Adrenal gland (tissue), 12 donors: Measurements from ENCODE around the gene MDC1. TPM values are rescaled to one million over a fixed set of nuclear protein-coding genes. Genes with fewer than 3 reads are reported as not detected.

Experiments used
- DNase-seq, 7 donors: peaks; one replicate each; pipeline ENCODE4 v3.0.0-alpha.2; 2019 to 2020
- H3K27ac ChIP-seq, 5 donors: fragments of 200-600 bp; sonication (generic) in 4 of 5; 1 replicate in 3 of 5; 2 replicates in 2 of 5; pipeline versions ENCODE4 v1.5.1 to v1.8.0; 2016 to 2020; ENCODE audit warnings: mild to moderate bottlenecking in 1 of 5
- H3K27me3 ChIP-seq: fragments of 200-600 bp; 2 replicates; pipeline ENCODE4 v1.8.0; 2021
- H3K36me3 ChIP-seq, 2 donors: fragments of 200-600 bp; replicated peaks in 1 of 2; 1 replicate in 1 of 2; 2 replicates in 1 of 2; pipeline versions ENCODE4 v1.5.1 to v1.8.0; 2018 to 2022
- H3K4me1 ChIP-seq, 2 donors: fragments of 200-600 bp; replicated peaks in 1 of 2; 1 replicate in 1 of 2; 2 replicates in 1 of 2; pipeline versions ENCODE4 v1.5.1 to v1.8.0; 2018 to 2021
- H3K4me3 ChIP-seq, 4 donors: fragments of 200-600 bp; sonication (generic) in 3 of 4; one replicate each; pipeline ENCODE4 v1.5.1; 2016 to 2018
- H3K9me3 ChIP-seq, 3 donors: fragments of 200-600 bp; sonication (generic) in 1 of 3; replicated peaks in 1 of 3; 1 replicate in 2 of 3; 2 replicates in 1 of 3; pipeline versions ENCODE4 v1.5.1 to v1.8.0; 2016 to 2021
- CTCF ChIP-seq, 6 experiments: fragments of 450-650 bp in 4 of 6; fragments of 200-600 bp in 2 of 6; sonication (generic) in 1 of 6; IDR thresholded peaks; 1 replicate in 5 of 6; 2 replicates in 1 of 6; pipeline versions ENCODE4 v1.5.1 to v1.8.0; 2016 to 2021; ENCODE audit warnings: antibody characterized with exemption in 6 of 6, mild to moderate bottlenecking in 2 of 6, moderate library complexity in 1 of 6
- POLR2A ChIP-seq, 2 donors: fragments of 450-650 bp; IDR thresholded peaks; one replicate each; pipeline ENCODE4 v1.6.1; 2017; ENCODE audit warnings: antibody characterized with exemption in 2 of 2, mild to moderate bottlenecking in 2 of 2, moderate library complexity in 1 of 2
- WGBS, 4 donors: extraction: QIAGEN DNeasy Blood & Tissue Kit in 2 of 4; methylation state at CpG; one replicate each; pipeline versions ENCODE4 v1.1.5 to v1.1.7; 2013 to 2017; 5-methylcytosine and 5-hydroxymethylcytosine counted together
- intact Hi-C, 2 donors: fragments of 100-400 bp; cut with DNase I; formaldehyde crosslinking; loops; one replicate each; pipeline versions ENCODE4 v1.14.1 to v1.15.0; 2022 to 2023
- polyA plus RNA-seq, 3 donors: library from polyadenylated mRNA; stranded (reverse); fragments of 200-250 nt in 2 of 3; fragments of 350-450 nt in 1 of 3; fragmentation: Illumina TruSeq in 1 of 3; extraction: RNeasy Lipid Tissue Mini Kit (QIAGEN cat#74804) in 1 of 3; gene quantifications; one replicate each; pipeline ENCODE4 v1.2.3, GENCODE V29; 2013 to 2014
- total RNA-seq, 9 donors: library from RNA; depleted of rRNA in 4 of 9; stranded (reverse); fragments of >200 nt in 4 of 9; fragments of 120-200 nt in 1 of 9; fragmentation: NEBNext Ultra II Directional in 1 of 9; extraction: Animal tissue kit (Norgen Biotek cat#: 25700) in 1 of 9; gene quantifications; one replicate each; pipeline versions ENCODE4 v1.1.0 to v1.2.4, GENCODE V29; 2013 to 2023
- donor health status: healthy with polysubstance abuse.
- donor health status: Bipolar disorder and iron deficiency.
- donor health status: DM: yes; HTN: yes; CAD: no.
- donor health status: DM: no; HTN: no; CAD: no.
- donor health status: DM: no; HTN: no; CAD: no.
- donor health status: DM: yes; HTN: yes; CAD: no.

The MDC1 gene
- total and polyA plus RNA-seq, 12 donors: 2.8 to 27.6 (median 18.9) TPM

DNA sequence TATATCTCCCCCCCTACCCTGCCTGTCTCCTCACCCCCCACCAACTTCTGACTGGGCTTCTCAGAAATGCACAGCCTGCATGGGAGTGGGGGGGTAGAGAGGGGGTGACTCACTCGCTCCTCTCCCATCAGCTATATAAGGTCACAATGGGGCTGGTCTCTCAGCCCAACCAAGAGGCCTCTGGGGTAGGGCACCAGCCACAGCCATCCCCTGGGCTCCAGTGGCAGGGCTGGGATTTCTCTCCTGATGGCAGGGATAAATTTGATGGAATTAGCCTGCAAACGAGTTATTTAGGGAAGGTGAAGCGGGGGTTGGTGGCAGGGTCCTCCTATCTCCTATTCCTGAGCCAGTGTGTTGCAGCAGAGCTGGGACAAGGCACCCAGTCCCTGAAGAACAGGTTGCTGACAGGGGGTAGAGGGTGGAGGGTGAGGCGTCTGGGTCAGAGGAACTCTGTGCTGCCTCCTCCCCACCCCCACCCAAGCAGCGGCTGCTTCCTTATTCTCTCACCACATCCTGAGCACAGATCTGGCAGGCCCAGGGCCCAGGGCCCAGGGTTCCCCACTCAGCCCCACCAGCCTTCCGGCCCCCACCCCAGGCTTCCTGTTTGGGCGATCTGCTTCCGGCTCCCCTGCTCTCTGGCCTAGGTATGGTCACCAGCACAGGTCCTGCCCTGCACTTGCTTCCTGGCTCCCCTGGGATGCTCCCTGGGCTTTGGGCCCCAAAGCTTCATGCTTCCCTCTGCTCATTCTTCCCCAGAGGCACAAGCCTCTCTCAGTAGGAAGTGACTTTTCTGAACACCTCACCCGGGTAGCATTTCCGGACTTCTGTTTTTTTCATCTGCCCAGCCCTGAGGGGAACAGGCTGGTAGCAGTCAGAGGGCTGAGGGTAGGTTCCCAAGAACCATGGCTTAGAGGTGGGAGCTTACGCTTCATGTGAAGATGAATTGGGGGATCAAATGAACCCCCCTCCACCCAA is 34.7 kb downstream of the MDC1 start:
- H3K4me1 ChIP-seq: peaks cover 46 to 76% of the 10 kb centered on the region in 2 donors
- intact Hi-C loops: no loop called here

GRCh38 chr6:30681766-30682142 is 35.3 kb downstream of the MDC1 start:
- intact Hi-C loops: loop anchor here in 1 of 2 donors (2.0 kb wide), 1 partner anchor 41 kb away; no protein-coding TSS in a partner anchor
- H3K27me3 ChIP-seq: no peaks in the 10 kb centered on the region
- WGBS, 4 donors: 30 to 45% (median 34%) methylated on average over 4 of the region's 4 CpGs
- DNase-seq: no peak
- H3K36me3 ChIP-seq: peaks cover 0 to 22% of the 10 kb centered on the region in 2 donors
- TF ChIP-seq CTCF (IDR thresholded peaks at IDR 0.05) (no peak), POLR2A (IDR thresholded peaks at IDR 0.05) (no peak)
- peak overlapping the region; percentile 67 to 98 (median 92) for H3K27ac ChIP-seq
- H3K9me3 ChIP-seq: no peaks in the 10 kb centered on the region
- H3K4me1 ChIP-seq: peaks cover 46 to 76% of the 10 kb centered on the region in 2 donors
- peak overlapping the region in 1 of 4 donors; percentile 72 for H3K4me3 ChIP-seq

More for the DNA sequence above, 34.7 kb downstream of the MDC1 start:
- 11 to 25% (median 21%) methylated on average over 5 to 11 of the region's 11 CpGs for WGBS, 4 donors
- H3K4me3 ChIP-seq: peak overlapping the region in 1 of 4 donors; percentile 72
- peak; percentile 76 to 93 (median 88) for DNase-seq
- H3K27me3 ChIP-seq: no peaks in the 10 kb centered on the region
- peaks cover 0 to 15% of the 10 kb centered on the region in 2 donors for H3K36me3 ChIP-seq
- peak overlapping the region; percentile 67 to 98 (median 92) for H3K27ac ChIP-seq
- no peaks in the 10 kb centered on the region for H3K9me3 ChIP-seq
- peak in 1 of 2 donors; percentile 86 for TF ChIP-seq POLR2A (IDR thresholded peaks at IDR 0.05)
- TF ChIP-seq CTCF (IDR thresholded peaks at IDR 0.05): no peak

- H3K4me3 ChIP-seq: no peak overlapping the region
- H3K9me3 ChIP-seq: no peaks in the 10 kb centered on the region
- whole genome bisulfite sequencing, 4 donors: 66 to 80% (median 70%) methylated on average over 7 of the region's 7 CpGs
- H3K4me1 ChIP-seq: peaks cover 35 to 63% of the 10 kb centered on the region in 2 donors
- intact Hi-C loops: loop anchor here (1.0 to 2.0 kb wide), 2 partner anchors 42 to 43 kb away; no protein-coding TSS in a partner anchor
- no peak for DNase-seq
- no peaks in the 10 kb centered on the region for H3K27me3 ChIP-seq
- peak overlapping the region in 2 of 5 donors; percentile 45 to 95 for H3K27ac ChIP-seq
- TF ChIP-seq CTCF (IDR thresholded peaks at IDR 0.05) (no peak), POLR2A (IDR thresholded peaks at IDR 0.05) (no peak)
- H3K36me3 ChIP-seq: peaks cover 0 to 32% of the 10 kb centered on the region in 2 donors
Measured at GRCh38 chr6:30679765-30680535, 37.1 kb downstream of the MDC1 start.
